GM19240 (cell line): ENCODE results near the gene JARID2.

ENCODE experiments used
- DNase-seq: peaks from one replicate; pipeline ENCODE4 v3.0.0; 2011; ENCODE audit warnings: low spot score; ENCODE audit not compliant: insufficient read length

JARID2 gene

GRCh38 chr6:15517600-15517999 is 271.7 kb downstream of the JARID2 start:
- no peak for DNase-seq

GRCh38 chr6:15518057-15518456 is 272.2 kb downstream of the JARID2 start:
- DNase-seq: no peak

- no peak for DNase-seq
Measured at GRCh38 chr6:15518878-15519277, 273.0 kb downstream of the JARID2 start.

- DNase-seq: no peak
Measured at GRCh38 chr6:15519681-15520080, 273.8 kb downstream of the JARID2 start.

- DNase-seq: no peak
Measured at GRCh38 chr6:15520626-15521203, 274.8 kb downstream of the JARID2 start.

GRCh38 chr6:15521582-15521981 is 275.7 kb downstream of the JARID2 start:
- no peak for DNase-seq

GRCh38 chr6:15522026-15522425 is 276.2 kb downstream of the JARID2 start:
- DNase-seq: no peak

- DNase-seq: no peak
Measured at GRCh38 chr6:15522427-15522826, 276.6 kb downstream of the JARID2 start.

- DNase-seq: no peak
Measured at GRCh38 chr6:15522856-15523529, 277.1 kb downstream of the JARID2 start.

GRCh38 chr6:15523679-15524630 is 278.1 kb downstream of the JARID2 start:
- no peak for DNase-seq

- DNase-seq: no peak
Measured at GRCh38 chr6:15524861-15525401, 279.1 kb downstream of the JARID2 start.

- DNase-seq: no peak
Measured at GRCh38 chr6:15526212-15526701, 280.4 kb downstream of the JARID2 start.

- DNase-seq: no peak
Measured at GRCh38 chr6:15527838-15528617, 282.2 kb downstream of the JARID2 start.

- no peak for DNase-seq
Measured at GRCh38 chr6:15528870-15529269, 283.0 kb downstream of the JARID2 start.

GRCh38 chr6:15530411-15530810 is 284.5 kb downstream of the JARID2 start:
- DNase-seq: no peak

GRCh38 chr6:15531973-15532372 is 286.1 kb downstream of the JARID2 start:
- DNase-seq: no peak

- no peak for DNase-seq
Measured at GRCh38 chr6:15533379-15534026, 287.6 kb downstream of the JARID2 start.

- no peak for DNase-seq
Measured at GRCh38 chr6:15534974-15535373, 289.1 kb downstream of the JARID2 start.

GRCh38 chr6:15535495-15536197 is 289.8 kb downstream of the JARID2 start:
- DNase-seq: no peak
